Head of caudate nucleus (tissue), 42 donors: ENCODE measurements around the gene THRB.

Experiments
- DNase-seq, 42 donors: peaks; one replicate each; pipeline versions ENCODE4 v3.0.0 to v3.0.0-alpha.2; 2020 to 2021; ENCODE audit warnings: mixed read lengths in 7 of 42
- intact Hi-C: fragments of 100-400 bp; cut with DNase I; formaldehyde crosslinking; loops from one replicate; pipeline ENCODE4 v1.15.0; 2022

The THRB gene

GRCh38 chr3:24270204-24270691 is 224.4 kb downstream of the THRB start:
- DNase-seq = no peak
- intact Hi-C loops = no loop called here

- intact Hi-C loops = no loop called here
- peak in 3 of 42 donors; percentile 30 to 55 (median 35) for DNase-seq
Measured at GRCh38 chr3:24264748-24265158, 229.9 kb downstream of the THRB start.

GRCh38 chr3:24264011-24264410 is 230.6 kb downstream of the THRB start:
- no peak for DNase-seq
- intact Hi-C loops = no loop called here

GRCh38 chr3:24263069-24263668 is 231.5 kb downstream of the THRB start:
- intact Hi-C loops = no loop called here
- no peak for DNase-seq

- intact Hi-C loops = no loop called here
- no peak for DNase-seq
Measured at GRCh38 chr3:24261521-24261920, 233.1 kb downstream of the THRB start.

- intact Hi-C loops = no loop called here
- no peak for DNase-seq
Measured at GRCh38 chr3:24259901-24260512, 234.6 kb downstream of the THRB start.

GRCh38 chr3:24258727-24259600 is 235.7 kb downstream of the THRB start:
- intact Hi-C loops = no loop called here
- no peak for DNase-seq

- intact Hi-C loops = no loop called here
- DNase-seq = no peak
Measured at GRCh38 chr3:24258260-24258659, 236.4 kb downstream of the THRB start.

GRCh38 chr3:24255414-24255813 is 239.2 kb downstream of the THRB start:
- intact Hi-C loops = no loop called here

GRCh38 chr3:24254649-24255048 is 240.0 kb downstream of the THRB start:
- no peak for DNase-seq
- intact Hi-C loops = no loop called here

More at GRCh38 chr3:24255414-24255813, 239.2 kb downstream of the THRB start:
- DNase-seq = no peak

- peak in 1 of 42 donors; percentile 18 for DNase-seq
- intact Hi-C loops = no loop called here
Measured at GRCh38 chr3:24253336-24253735, 241.3 kb downstream of the THRB start.

GRCh38 chr3:24249523-24249922 is 245.1 kb downstream of the THRB start:
- DNase-seq = no peak
- intact Hi-C loops = no loop called here

GRCh38 chr3:24245056-24245455 is 249.6 kb downstream of the THRB start:
- DNase-seq = no peak
- intact Hi-C loops = no loop called here

GRCh38 chr3:24244491-24244890 is 250.2 kb downstream of the THRB start:
- intact Hi-C loops = loop anchor here (5.0 kb wide), 1 partner anchor 247 kb away; no protein-coding TSS in a partner anchor
- DNase-seq = peak in 1 of 42 donors; percentile 13

- intact Hi-C loops = loop anchor here (5.0 kb wide), 1 partner anchor 245 kb away; no protein-coding TSS in a partner anchor
- DNase-seq = peak in 6 of 42 donors; percentile 11 to 55 (median 24)
Measured at GRCh38 chr3:24242012-24242698, 252.5 kb downstream of the THRB start.

- intact Hi-C loops = loop anchor here (5.0 kb wide), 1 partner anchor 243 kb away; no protein-coding TSS in a partner anchor
- peak in 1 of 42 donors; percentile 35 for DNase-seq
Measured at GRCh38 chr3:24240306-24240705, 254.3 kb downstream of the THRB start.

- peak in 30 of 42 donors; percentile 21 to 84 (median 54) for DNase-seq
- intact Hi-C loops = loop anchor here (5.0 kb wide), 1 partner anchor 56 kb away; no protein-coding TSS in a partner anchor
Measured at GRCh38 chr3:24237971-24238706, 256.5 kb downstream of the THRB start.

- no peak for DNase-seq
- intact Hi-C loops = loop anchor here (5.0 kb wide), 1 partner anchor 53 kb away; no protein-coding TSS in a partner anchor
Measured at GRCh38 chr3:24235121-24235520, 259.5 kb downstream of the THRB start.
